SK-N-SH (cell line): Measurements from ENCODE around the gene PXDC1. TPM values are rescaled to one million over a fixed set of nuclear protein-coding genes. Genes with fewer than 3 reads are reported as not detected.

Experiments used
- CTCF ChIA-PET: fragments of 300-600, 350-600 bp; formaldehyde crosslinking; extraction: SDS; loops from one replicate; lab custom pipeline; 2021; lab: Yijun Ruan, JAX
- POLR2A ChIA-PET: fragments of 350-600 bp; sonication (Branson Sonifier 250); formaldehyde crosslinking; extraction: SDS; loops from one replicate; lab custom pipeline; 2020; ENCODE audit warnings: antibody characterized with exemption, inconsistent platforms; lab: Yijun Ruan, JAX
- DNase-seq: peaks from one replicate; pipeline ENCODE4 v3.0.0; 2012
- H2AFZ ChIP-seq: fragments of 200-600 bp; sonication (generic); 2 replicates; pipeline ENCODE4 v1.8.1; 2016; ENCODE audit warnings: antibody characterized with exemption, mild to moderate bottlenecking, low read depth
- H3F3A ChIP-seq: fragments of 200-600 bp; sonication (generic); replicated peaks from 2 replicates; pipeline ENCODE3; 2016; ENCODE audit warnings: antibody characterized with exemption, mild to moderate bottlenecking; ENCODE audit not compliant: insufficient read depth
- H3K27ac ChIP-seq, 2 experiments: fragments of 200-500 bp in 1 of 2; fragments of 200-600 bp in 1 of 2; sonication (Bioruptor generic) in 1 of 2; sonication (generic), shearing (Covaris generic) in 1 of 2; 2 replicates each; pipeline versions ENCODE4 v1.5.1 to v1.6.1; 2014 to 2016; ENCODE audit warnings: low read depth in 2 of 2, inconsistent platforms in 1 of 2, low read length in 1 of 2, mild to moderate bottlenecking in 1 of 2, mixed read lengths in 1 of 2
- H3K27me3 ChIP-seq: fragments of 200-600 bp; sonication (generic), shearing (Covaris generic); 2 replicates; pipeline ENCODE4 v1.6.1; 2016; ENCODE audit warnings: mixed run types; ENCODE audit not compliant: insufficient read depth
- H3K36me3 ChIP-seq, 2 experiments: fragments of 200-500 bp in 1 of 2; fragments of 200-600 bp in 1 of 2; sonication (Bioruptor generic) in 1 of 2; sonication (generic) in 1 of 2; replicated peaks in 1 of 2; 2 replicates each; pipeline versions ENCODE3 to v1.5.1; 2014 to 2016; ENCODE audit warnings: low read length in 1 of 2, mild to moderate bottlenecking in 1 of 2; ENCODE audit not compliant: insufficient read depth in 2 of 2, control insufficient read depth in 1 of 2
- H3K4me1 ChIP-seq, 2 experiments: fragments of 200-500 bp in 1 of 2; fragments of 200-600 bp in 1 of 2; sonication (Bioruptor generic) in 1 of 2; sonication (generic), shearing (Covaris generic) in 1 of 2; 2 replicates each; pipeline versions ENCODE4 v1.5.1 to v1.6.1; 2014 to 2016; ENCODE audit warnings: low read depth in 1 of 2, low read length in 1 of 2, mixed run types in 1 of 2; ENCODE audit not compliant: insufficient read depth in 2 of 2, control insufficient read depth in 1 of 2
- H3K4me2 ChIP-seq: fragments of 200-600 bp; sonication (generic), shearing (Covaris generic); 2 replicates; pipeline ENCODE4 v1.6.1; 2017; ENCODE audit warnings: mixed run types
- H3K4me3 ChIP-seq, 2 experiments: fragments of 200-500 bp in 1 of 2; fragments of 200-600 bp in 1 of 2; sonication (Bioruptor generic) in 1 of 2; sonication (generic), shearing (Covaris generic) in 1 of 2; 2 replicates each; pipeline versions ENCODE4 v1.5.1 to v1.8.1; 2014 to 2016; ENCODE audit warnings: low read depth in 2 of 2, inconsistent platforms in 1 of 2, low read length in 1 of 2, mild to moderate bottlenecking in 1 of 2, mixed read lengths in 1 of 2, moderate library complexity in 1 of 2
- H3K79me2 ChIP-seq: fragments of 200-600 bp; sonication (generic); 2 replicates; pipeline ENCODE4 v1.8.1; 2017; ENCODE audit warnings: mild to moderate bottlenecking; ENCODE audit not compliant: insufficient read depth
- H3K9ac ChIP-seq: fragments of 200-600 bp; sonication (generic); 2 replicates; pipeline ENCODE4 v1.6.1; 2017; ENCODE audit warnings: mixed run types
- H3K9me2 ChIP-seq: fragments of 200-600 bp; sonication (generic); 2 replicates; pipeline ENCODE4 v1.6.1; 2017; ENCODE audit warnings: mixed run types
- H3K9me3 ChIP-seq: fragments of 200-600 bp; sonication (generic); 2 replicates; pipeline ENCODE4 v1.6.1; 2017; ENCODE audit warnings: mixed run types, mild to moderate bottlenecking, moderate library complexity
- H4K20me1 ChIP-seq: fragments of 200-600 bp; sonication (generic); 2 replicates; pipeline ENCODE4 v1.6.1; 2017; ENCODE audit warnings: mild to moderate bottlenecking, mixed run types; ENCODE audit not compliant: insufficient read depth
- ELF1 ChIP-seq: IDR thresholded peaks from 2 replicates; pipeline ENCODE4 v1.4.0; 2012
- FOXJ3 ChIP-seq: sonication (generic); formaldehyde crosslinking; IDR thresholded peaks from 2 replicates; pipeline ENCODE4 v1.5.1; 2020; ENCODE audit warnings: mild to moderate bottlenecking, missing genetic modification reagents
- GATA2 ChIP-seq: sonication (generic); formaldehyde crosslinking; IDR thresholded peaks from 2 replicates; pipeline ENCODE4 v1.5.0; 2020; ENCODE audit warnings: mild to moderate bottlenecking, missing genetic modification reagents
- RAD21 ChIP-seq: IDR thresholded peaks from 2 replicates; pipeline ENCODE4 v1.6.1; 2012; ENCODE audit warnings: mild to moderate bottlenecking, low read length
- RCOR1 ChIP-seq: fragments of 150-350 bp; IDR thresholded peaks from 2 replicates; pipeline ENCODE4 v1.6.1; 2017; ENCODE audit warnings: antibody characterized with exemption, low read length
- RXRA ChIP-seq: IDR thresholded peaks from 2 replicates; pipeline ENCODE4 v1.4.0; 2012; ENCODE audit warnings: low read depth, mild to moderate bottlenecking, borderline replicate concordance
- SIN3A ChIP-seq: IDR thresholded peaks from 2 replicates; pipeline ENCODE4 v1.6.1; 2012; ENCODE audit warnings: low read depth, mild to moderate bottlenecking, low read length, moderate library complexity, borderline replicate concordance
- TAF1 ChIP-seq: IDR thresholded peaks from 2 replicates; pipeline ENCODE4 v1.6.1; 2012; ENCODE audit warnings: low read depth, mild to moderate bottlenecking, low read length, moderate library complexity, borderline replicate concordance
- TCF12 ChIP-seq: IDR thresholded peaks from 2 replicates; pipeline ENCODE4 v1.4.0; 2012
- WGBS: methylation state at CpG from one replicate; pipeline ENCODE4 v1.1.6; 2017; ENCODE audit warnings: low lambda C conversion rate; 5-methylcytosine and 5-hydroxymethylcytosine counted together
- polyA plus RNA-seq, 3 experiments: library from polyadenylated mRNA; depleted of rRNA; stranded (reverse); fragments of >200 nt; gene quantifications; 2 replicates each; pipeline ENCODE4 v1.2.3, GENCODE V29; 2012
- TF ChIP-seq, protein P1 (sequence below): fragments of 200-600 bp; sonication (generic); IDR thresholded peaks from 2 replicates; pipeline ENCODE4 v1.6.1; 2017; ENCODE audit warnings: antibody characterized with exemption, mild to moderate bottlenecking, moderate library complexity
- TF ChIP-seq, protein P2 (sequence below): IDR thresholded peaks from 2 replicates; pipeline ENCODE4; 2012
- TF ChIP-seq, protein P3 (sequence below): IDR thresholded peaks from 2 replicates; pipeline ENCODE4 v1.4.0; 2012; ENCODE audit warnings: low read depth
- TF ChIP-seq, protein P4 (sequence below): fragments of 150-350 bp; IDR thresholded peaks from 2 replicates; pipeline ENCODE4 v1.6.1; 2016; ENCODE audit warnings: mild to moderate bottlenecking, low read depth, low read length

The PXDC1 gene
- polyA plus RNA-seq, 1 of the 3 experiments (the other 2 are of a cell fraction) = 14.1 TPM

DNA sequence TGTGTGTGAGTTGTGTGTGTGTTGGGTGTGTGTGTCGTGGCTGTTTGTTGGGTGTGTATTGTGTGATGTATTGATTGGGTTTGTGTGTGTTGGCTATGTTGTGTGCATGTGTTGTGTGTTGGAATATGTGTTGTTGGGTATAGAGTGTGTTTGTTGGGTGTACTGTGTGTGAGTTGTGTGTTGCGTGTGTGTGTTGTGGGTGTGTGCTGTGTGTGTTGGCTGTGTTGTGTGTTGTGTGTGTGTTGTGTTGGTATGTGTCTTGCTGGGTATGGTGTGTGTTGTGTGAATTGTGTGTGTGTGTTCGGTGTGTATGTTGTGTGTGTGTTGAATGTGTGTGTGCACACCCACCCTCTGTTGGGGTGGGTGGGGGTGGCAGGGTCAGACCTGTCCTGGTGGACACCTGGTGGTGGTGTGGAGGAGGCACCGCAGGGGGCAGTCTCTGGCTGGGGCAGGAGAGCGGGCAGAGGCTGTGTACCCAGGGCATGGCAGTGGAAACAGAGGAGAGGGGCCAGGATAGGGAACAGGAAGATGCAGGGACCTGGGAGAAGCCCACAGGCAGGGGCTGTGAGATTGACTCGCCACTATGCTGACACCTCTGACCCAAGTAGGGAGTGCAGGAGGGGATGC is 25.5 kb upstream of the PXDC1 start:
- Histone ChIP-seq H3K4me1 (no peaks in the 10 kb centered on the region; a peak in 2 of 4 replicates), H3K36me3 (no peaks in the 10 kb centered on the region), H4K20me1 (no peaks in the 10 kb centered on the region), H2AFZ (no peak overlapping the region), H3K27ac (no peak overlapping the region), H3K4me2 (no peak overlapping the region)
- TF ChIP-seq RAD21 (no peak), RCOR1 (no peak), TAF1 (no peak), TCF12 (no peak), ELF1 (no peak), RXRA (no peak)
- TF ChIP-seq, protein P1, sequence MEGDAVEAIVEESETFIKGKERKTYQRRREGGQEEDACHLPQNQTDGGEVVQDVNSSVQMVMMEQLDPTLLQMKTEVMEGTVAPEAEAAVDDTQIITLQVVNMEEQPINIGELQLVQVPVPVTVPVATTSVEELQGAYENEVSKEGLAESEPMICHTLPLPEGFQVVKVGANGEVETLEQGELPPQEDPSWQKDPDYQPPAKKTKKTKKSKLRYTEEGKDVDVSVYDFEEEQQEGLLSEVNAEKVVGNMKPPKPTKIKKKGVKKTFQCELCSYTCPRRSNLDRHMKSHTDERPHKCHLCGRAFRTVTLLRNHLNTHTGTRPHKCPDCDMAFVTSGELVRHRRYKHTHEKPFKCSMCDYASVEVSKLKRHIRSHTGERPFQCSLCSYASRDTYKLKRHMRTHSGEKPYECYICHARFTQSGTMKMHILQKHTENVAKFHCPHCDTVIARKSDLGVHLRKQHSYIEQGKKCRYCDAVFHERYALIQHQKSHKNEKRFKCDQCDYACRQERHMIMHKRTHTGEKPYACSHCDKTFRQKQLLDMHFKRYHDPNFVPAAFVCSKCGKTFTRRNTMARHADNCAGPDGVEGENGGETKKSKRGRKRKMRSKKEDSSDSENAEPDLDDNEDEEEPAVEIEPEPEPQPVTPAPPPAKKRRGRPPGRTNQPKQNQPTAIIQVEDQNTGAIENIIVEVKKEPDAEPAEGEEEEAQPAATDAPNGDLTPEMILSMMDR = peak; percentile 21; the same call in 1 of the 2 replicates
- TF ChIP-seq, protein P2, sequence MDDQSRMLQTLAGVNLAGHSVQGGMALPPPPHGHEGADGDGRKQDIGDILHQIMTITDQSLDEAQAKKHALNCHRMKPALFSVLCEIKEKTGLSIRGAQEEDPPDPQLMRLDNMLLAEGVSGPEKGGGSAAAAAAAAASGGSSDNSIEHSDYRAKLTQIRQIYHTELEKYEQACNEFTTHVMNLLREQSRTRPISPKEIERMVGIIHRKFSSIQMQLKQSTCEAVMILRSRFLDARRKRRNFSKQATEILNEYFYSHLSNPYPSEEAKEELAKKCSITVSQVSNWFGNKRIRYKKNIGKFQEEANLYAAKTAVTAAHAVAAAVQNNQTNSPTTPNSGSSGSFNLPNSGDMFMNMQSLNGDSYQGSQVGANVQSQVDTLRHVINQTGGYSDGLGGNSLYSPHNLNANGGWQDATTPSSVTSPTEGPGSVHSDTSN = no peak
- TF ChIP-seq, all 33 proteins: peak for 1
- H3K79me2 ChIP-seq = no peaks in the 10 kb centered on the region
- peak; percentile 51 for DNase-seq
- H3K9me3 ChIP-seq = no peaks in the 10 kb centered on the region
- ChIA-PET CTCF (no interaction called here), POLR2A (no interaction called here)
- no peak overlapping the region for H3K4me3 ChIP-seq
- H3K9me2 ChIP-seq = no peaks in the 10 kb centered on the region
- H3K27me3 ChIP-seq = no peaks in the 10 kb centered on the region
- no peak overlapping the region for H3K9ac ChIP-seq
- H3F3A ChIP-seq = peaks cover 4% of the 10 kb centered on the region
- 73% methylated on average over 5 of the region's 6 CpGs for WGBS

DNA sequence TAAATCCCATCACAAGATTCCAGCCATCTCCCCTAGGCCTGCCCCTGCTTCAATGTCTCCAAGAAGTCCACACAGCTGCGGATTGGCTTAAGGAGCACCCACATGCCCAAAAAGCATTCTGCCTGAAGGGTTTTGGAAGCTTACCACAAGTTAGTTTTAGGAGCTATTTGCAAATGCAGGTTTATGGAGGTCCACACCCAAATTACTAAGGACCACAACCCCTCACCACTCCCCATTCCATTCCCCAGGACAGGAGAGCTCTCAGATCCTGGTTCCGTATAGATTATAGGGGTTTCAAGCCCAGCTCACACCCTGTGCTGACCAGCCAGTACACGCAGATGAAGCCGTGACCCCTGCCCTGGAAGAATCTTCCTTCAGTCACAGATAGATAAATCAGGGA is 24.3 kb upstream of the PXDC1 start:
- no peak for DNase-seq
- no peak overlapping the region for H3K27ac ChIP-seq
- H3K79me2 ChIP-seq = no peaks in the 10 kb centered on the region
- CTCF ChIA-PET = interaction anchor here (0.7 kb wide), 1 partner anchor 157 kb away, joined by 3 read pairs; no protein-coding TSS in a partner anchor
- peaks cover 4% of the 10 kb centered on the region for H3F3A ChIP-seq
- H3K36me3 ChIP-seq = no peaks in the 10 kb centered on the region
- no peaks in the 10 kb centered on the region for H3K9me3 ChIP-seq
- POLR2A ChIA-PET = no interaction called here
- H3K4me3 ChIP-seq = no peak overlapping the region
- no peaks in the 10 kb centered on the region for H4K20me1 ChIP-seq
- no peaks in the 10 kb centered on the region for H3K27me3 ChIP-seq
- H3K4me2 ChIP-seq = no peak overlapping the region
- H2AFZ ChIP-seq = no peak overlapping the region
- WGBS = 86% methylated on average over 1 of the region's 4 CpGs
- no peak overlapping the region for H3K9ac ChIP-seq
- no peaks in the 10 kb centered on the region for H3K9me2 ChIP-seq
- no peaks in the 10 kb centered on the region; a peak in 2 of 4 replicates for H3K4me1 ChIP-seq
- TF ChIP-seq, protein P3, sequence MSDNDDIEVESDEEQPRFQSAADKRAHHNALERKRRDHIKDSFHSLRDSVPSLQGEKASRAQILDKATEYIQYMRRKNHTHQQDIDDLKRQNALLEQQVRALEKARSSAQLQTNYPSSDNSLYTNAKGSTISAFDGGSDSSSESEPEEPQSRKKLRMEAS = no peak
- no peak for TF ChIP-seq GATA2
- no peak for TF ChIP-seq FOXJ3 (CRISPR knock-in tag)
- no peak for TF ChIP-seq SIN3A
- TF ChIP-seq, protein P4, sequence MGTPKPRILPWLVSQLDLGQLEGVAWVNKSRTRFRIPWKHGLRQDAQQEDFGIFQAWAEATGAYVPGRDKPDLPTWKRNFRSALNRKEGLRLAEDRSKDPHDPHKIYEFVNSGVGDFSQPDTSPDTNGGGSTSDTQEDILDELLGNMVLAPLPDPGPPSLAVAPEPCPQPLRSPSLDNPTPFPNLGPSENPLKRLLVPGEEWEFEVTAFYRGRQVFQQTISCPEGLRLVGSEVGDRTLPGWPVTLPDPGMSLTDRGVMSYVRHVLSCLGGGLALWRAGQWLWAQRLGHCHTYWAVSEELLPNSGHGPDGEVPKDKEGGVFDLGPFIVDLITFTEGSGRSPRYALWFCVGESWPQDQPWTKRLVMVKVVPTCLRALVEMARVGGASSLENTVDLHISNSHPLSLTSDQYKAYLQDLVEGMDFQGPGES = no peak
- TF ChIP-seq RAD21 = no peak
- TF ChIP-seq, all 33 proteins: peak for 0
